Limb (tissue), 2 donors: ENCODE results near the gene SLC30A3.
"Not testable (repeated sequence)": the region's sequence is repeated elsewhere in the genome, so short reads cannot be mapped to it uniquely, and the experiment has no call there.

Experiments
- DNase-seq, 2 donors: peaks; one replicate each; pipeline ENCODE4 v3.0.0-alpha.2; 2016; ENCODE audit errors: extremely low spot score in 2 of 2

The SLC30A3 gene, protein sequence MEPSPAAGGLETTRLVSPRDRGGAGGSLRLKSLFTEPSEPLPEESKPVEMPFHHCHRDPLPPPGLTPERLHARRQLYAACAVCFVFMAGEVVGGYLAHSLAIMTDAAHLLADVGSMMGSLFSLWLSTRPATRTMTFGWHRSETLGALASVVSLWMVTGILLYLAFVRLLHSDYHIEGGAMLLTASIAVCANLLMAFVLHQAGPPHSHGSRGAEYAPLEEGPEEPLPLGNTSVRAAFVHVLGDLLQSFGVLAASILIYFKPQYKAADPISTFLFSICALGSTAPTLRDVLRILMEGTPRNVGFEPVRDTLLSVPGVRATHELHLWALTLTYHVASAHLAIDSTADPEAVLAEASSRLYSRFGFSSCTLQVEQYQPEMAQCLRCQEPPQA

DNA sequence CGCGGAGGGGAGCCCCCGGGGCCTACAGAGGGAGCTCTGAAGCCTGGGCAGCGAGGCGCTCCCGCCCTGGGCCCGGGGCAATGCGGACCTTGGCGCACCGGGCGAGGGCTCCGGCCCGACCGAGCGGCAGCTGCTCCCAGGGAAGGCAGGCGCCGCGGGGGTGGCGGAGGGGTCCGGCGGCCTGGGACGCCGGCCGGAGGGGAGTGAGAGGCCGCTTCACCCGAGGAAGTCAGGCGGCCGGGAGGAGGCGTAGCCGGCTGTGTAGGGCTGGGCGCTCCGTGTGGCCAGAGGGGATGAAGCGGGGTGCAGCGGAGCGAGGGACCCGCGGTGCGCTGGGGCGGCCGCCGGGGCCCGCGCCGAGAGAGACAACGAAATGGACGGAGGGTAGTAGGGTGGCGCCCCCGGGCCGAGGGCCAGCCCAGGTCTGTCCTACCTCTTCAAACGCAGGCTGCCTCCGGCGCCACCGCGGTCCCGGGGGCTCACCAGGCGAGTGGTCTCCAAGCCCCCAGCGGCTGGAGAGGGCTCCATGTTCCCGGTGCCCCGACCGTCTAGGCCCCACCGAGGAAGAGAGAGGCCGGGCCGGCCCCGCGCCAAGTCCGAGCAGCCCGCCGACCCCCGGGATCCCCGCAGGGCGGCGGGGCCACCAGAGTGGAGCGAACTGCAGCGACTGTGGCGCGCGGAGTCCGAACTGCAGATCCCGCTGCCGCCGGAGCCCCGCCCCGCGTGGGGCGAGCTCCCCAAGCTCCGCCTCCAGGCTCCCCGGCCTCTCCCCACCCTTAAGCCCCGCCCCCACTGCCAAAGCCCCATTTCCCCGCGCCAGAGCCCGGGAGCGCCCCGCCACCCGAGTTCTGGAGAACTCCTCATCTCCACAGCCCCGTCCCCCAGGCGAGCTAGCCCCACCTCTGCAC lies at the start of gene SLC30A3:
SLC30A3 (minus strand) TSS at position 669 of the 908 bp plus-strand sequence; CDS start at position 528, 141 bp downstream.
- peak; percentile 25 to 78 for DNase-seq

DNA sequence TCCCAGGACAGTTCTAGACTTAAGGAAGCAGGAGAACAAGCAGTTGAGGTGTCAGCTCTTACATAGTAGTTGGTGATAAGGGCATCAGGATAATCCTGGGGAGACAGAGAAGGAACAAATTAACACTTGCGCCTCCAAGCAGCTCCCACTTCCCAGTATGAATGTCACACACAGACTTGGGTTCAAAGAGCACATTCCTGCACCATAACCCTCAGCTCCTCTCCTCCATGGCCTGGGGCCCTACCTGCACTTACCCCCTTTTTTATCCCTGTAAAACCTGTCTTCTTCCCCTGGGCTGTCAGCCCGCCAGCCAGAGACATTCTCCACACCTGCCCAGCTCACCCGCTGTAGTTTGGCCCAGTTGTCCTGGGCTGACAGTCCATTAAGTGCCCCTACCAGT lies 49.3 kb upstream of the SLC30A3 start:
- DNase-seq: no peak

DNA sequence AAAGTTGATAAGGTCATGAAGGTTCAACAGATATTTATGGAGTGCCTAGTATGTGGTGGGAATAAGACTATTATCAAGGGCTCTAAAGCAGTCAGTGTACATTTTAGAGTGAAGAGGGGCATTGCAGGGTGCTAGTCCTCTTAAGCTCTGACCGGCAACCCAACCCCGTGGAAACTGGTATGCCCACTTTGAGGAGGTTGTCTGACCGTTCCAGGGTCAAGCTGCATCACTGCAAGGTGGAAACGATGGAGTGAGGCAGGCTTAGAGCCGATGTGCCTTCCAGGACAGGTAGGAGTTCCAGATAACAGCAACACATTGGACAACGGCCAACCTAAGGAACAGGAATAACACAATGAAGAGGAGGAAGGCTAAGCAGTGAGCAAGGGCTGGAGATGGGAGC lies 46.8 kb upstream of the SLC30A3 start:
- no peak for DNase-seq

DNA sequence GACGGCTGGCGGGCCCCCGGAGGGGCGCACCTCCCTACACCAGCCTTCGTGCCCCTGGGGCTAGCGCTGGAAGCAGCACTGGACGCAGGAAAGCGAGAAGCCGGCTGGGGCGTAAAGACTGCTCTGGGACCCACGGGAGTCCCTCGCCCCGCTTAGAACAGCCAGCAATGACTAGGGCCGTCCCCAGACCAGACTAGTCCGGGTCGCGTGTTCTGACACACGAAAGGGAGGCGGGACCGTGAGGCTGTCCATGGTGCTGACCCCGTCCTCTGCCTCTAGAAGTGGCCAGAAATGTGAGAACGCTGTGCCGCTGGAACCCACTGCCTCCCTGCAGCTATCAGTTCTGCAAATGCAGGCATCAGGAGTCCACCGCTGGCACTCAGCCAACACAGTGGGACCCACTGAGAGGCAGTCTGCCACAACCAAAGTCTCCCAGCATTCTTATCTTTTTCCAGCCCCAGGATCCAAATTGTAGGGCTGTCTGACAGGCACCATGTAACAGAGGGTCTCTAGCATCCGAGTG lies 45.6 kb upstream of the SLC30A3 start, which contains the start of gene UCN:
UCN (minus strand) TSS at position 87 of the 523 bp plus-strand sequence. CDS start 550 bp downstream, outside the sequence.
- peak; percentile 42 to 78 for DNase-seq

DNA sequence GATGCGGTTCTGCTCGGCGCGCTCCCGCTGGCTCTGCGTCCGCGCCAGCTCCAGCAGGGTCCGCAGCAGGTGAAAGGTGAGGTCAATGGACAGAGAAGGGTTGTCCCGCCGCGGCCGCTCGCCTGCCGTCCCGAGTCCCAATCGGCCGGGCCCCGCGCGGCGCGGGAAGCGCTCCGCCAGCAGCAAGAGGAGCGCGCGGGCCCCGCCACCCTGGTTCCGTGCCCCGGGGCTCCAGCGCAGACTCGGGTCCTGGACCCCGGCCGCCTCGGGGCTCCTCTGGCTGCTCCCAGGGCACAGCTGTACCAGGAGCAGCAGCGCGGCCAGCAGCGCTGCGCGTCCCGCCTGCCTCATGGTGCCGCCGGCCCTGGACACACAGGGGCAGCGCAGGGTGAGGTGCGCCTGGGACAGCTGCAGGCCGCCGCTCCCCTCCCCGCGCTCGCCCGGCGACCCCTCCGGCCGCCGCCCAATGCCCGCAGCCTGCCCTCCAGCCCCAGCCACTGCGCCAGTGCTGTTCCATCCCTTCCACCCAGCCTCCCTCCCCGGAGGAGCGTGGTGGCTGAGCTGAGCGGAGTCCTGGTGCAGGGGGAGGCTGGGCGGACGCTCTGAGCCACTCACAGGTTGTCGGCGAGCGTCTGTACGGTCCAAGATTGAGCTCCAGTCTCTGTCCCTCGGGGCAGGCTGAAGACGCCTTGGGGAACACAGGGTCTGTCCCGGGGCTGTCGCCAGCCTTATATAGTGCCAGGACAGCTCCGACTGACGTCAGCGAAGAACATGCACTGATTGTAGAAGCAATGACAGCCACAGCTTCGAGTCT lies 44.9 kb upstream of the SLC30A3 start:
- DNase-seq: peak in 1 of 2 donors; percentile 52

DNA sequence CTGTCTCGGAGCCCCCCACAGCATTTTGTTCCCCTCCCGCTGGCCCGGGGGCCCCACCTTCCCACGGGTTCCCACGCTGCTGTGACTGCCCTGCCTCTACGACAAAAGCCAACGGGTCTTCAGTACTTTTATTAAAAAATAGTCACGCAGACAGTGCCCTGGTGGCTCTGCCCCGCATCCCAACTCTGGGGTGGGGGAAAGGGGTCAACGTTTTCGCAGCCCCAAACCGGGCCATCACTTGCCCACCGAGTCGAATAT lies 44.4 kb upstream of the SLC30A3 start:
- DNase-seq: no peak

DNA sequence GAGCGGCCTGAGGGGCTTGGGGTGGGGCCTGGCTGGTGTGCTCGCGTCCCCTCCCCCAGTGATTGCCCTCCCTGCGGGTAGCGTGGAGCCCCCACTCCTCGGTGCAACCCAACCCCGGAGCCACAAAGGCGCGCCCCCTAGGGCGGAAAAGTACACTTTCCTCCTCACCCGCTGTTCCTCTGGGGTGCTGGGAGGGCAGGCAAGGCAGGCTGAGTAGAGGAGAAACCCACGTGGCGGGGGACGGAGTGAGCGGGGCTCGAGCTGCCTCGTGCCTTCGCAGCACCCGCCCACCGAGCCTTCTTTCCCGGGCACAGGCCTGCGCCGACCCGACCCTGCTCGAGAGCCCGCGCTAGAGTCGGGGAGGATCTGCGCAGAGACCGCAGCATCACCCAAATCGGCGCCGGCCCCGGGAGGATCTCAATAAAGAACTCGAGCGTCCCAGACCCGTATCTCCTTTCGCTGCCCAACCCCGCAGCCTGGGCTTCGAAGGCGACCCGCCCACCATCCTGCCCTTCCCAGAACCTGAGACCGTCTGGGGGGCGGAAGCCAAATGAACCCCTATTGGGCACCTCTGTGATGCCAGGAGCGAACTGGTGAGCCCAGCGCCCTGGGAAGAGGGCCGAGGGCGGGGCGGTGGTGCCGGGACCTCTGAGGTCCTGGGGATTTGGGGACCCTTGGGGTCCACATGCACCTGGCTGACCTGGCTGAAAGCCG lies 43.9 kb upstream of the SLC30A3 start:
- no peak for DNase-seq

DNA sequence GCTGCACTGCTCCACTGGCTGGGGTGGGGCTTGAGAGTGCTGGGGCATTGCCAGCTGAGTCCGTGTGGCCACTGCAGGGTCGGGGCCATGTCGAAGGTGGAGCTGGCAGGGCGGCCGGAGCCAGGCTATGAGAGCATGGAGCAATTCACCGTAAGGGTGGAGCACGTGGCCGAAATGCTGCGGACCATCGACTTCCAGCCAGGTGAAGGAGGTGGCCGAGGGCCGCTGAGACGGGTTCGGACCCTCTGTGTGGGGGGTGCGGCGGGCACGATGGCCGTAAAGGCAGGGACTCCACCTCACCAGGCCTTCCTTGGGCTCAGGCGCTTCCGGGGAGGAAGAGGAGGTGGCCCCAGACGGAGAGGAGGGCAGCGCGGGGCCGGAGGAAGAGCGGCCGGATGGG lies 43.3 kb upstream of the SLC30A3 start:
- no peak for DNase-seq

DNA sequence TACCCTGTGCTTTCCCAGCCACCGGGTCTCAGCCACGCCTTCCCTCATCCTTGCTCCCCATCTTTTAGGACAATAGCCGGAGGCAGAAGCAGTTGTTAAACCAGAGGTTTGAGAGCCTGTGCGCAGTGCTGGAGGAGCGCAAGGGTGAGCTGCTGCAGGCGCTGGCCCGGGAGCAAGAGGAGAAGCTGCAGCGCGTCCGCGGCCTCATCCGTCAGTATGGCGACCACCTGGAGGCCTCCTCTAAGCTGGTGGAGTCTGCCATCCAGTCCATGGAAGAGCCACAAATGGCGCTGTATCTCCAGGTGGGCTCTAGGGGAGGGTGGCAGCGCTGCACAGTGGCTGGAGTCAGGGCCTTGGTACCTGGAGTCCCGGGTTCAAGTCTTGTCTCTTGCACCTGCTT lies 42.7 kb upstream of the SLC30A3 start:
- DNase-seq: no peak

DNA sequence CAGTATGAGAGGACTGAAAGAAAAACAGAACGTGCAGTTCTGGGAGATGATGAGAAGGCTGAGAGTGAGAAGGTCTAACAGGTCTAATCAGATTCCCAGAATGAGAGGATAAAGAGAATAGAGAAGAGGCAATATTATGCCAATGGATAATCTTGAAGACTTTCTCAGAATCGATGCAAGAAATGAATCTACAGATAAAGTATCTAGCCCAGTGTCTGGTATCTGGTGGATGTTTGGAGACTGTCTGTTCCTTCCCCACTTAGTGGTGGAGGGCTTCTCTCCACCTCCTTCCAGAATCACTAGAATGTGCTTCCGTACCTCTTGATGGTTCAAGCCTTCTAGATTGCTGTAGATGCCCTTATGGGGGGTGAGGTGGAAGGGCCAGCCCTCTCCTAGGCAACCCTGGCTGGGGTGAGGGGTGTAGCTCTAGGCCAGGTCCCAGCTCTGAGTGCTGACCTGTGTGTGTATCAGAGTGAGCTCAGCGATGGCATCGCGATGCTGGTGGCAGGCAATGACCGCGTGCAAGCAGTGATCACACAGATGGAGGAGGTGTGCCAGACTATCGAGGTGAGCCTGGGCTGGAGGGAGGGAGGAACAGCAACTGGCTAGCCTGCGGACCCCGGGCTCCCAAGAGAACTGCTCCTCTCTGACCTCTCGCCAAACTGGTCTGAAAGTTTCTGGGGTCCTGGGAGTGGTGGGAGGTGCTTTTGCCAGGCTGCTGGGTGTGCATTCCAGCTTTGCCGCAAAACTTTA lies 41.8 kb upstream of the SLC30A3 start:
- no peak for DNase-seq

DNA sequence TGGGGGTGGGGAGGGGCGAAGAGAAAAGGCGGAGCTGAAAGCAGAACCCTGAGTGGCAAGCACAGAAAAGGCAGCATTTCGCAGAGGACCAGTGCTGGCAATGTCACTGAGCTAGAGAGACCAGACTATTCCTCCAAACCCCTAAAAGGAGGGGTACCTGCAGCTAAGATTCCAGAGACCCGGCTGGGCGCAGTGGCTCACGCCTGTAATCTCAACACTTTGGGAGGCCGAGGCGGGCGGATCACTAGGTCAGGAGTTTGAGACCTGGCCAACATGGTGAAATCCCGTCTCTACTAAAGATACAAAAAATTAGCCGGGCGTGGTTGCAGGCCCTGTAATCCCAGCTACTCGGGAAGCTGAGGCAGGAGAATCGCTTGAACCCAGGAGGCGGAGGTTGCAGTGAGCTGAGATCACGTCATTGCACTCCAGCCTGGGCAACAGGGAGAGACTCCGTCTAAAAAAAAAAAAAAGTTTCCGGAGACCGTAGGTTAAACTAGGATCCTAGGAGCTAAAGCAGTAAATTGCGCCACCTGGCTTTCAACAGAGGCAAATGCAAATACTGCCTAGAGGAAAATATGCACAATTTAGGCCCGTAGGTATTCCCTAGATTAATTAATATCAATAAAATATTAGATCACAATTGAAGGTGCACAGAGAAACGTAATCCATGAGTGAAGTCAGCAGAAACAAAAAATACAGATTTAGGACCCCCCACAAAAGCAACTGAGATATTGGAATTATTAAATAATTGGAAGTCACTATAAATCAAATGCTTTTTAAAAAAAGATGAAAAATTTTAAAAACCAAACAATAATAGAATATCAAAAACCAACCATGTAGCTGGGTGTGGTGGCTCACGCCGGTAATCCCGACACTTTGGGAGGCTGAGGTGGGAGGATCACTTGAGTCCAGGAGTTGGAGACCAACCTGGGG lies 40.5 kb upstream of the SLC30A3 start:
- peak in 1 of 2 donors; percentile 45 for DNase-seq

DNA sequence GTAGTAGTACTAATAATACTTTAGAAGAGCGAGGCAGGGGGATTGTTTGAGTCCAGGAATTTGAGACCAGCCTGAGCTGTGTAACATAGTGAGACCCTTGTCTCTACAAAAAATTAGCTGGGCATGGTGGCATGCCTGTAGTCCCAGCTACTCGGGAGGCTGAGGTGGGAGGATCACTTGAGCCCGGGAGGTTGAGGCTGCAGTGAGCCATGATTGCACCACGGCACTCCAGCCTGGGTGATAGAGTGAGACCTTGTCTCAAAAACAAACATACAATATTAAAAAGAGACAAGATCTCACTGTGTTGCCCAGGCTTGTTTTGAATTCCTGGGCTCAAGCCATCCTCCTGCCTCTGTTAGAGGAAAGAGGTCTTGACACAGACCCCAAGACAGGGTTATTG lies 37.8 kb upstream of the SLC30A3 start:
- not testable (repeated sequence) for DNase-seq

DNA sequence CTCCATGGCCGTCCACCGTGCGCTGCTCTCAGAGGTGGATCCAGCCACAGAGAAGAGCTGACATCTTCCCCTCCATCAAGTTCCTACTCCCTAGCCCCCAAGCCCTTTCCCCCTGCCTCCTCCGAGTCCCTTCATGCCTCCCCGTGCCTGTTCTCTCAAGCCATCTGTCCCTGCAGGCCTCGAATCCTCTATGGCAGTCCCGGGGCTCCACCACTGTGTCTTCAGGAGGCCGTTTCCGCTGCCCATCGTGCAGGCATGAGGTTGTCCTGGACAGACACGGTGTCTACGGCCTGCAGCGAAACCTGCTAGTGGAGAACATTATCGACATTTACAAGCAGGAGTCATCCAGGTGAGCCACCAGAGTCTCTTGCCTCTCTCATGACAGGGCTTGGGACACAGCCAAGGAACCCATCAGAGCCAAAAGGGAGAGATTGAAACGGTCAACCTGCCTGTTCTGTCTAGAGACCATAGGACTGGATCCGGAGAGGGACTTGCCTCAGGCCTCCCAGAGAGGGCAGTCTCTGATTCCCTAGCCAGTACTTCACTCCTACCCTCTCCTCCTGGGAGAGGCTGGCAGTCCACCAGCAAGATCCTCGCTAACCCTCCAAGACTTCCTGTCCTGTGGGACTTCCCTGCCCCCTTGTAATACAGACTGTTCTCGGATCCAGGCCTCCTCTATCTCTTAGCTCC lies 35.7 kb upstream of the SLC30A3 start:
- no peak for DNase-seq

DNA sequence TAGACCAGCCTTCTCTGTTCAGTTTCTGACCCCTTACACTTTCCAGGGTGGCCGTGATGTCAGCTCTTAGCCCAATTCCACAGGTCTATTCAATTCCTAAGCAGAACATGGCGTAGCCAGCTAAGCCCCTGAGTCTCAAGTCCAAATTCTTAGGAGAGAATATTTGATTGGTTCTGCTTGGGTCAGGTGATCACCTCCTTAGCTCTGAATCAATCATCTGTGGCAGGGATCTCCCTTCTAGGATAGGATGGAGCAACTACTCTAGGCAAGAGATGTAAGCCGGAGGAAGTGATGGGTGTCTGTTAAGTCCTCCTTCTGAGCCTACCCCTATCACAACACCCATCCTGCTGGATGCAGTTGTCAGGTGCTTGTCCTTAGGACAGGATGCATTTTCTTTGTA lies 34.3 kb upstream of the SLC30A3 start:
- DNase-seq: no peak

DNA sequence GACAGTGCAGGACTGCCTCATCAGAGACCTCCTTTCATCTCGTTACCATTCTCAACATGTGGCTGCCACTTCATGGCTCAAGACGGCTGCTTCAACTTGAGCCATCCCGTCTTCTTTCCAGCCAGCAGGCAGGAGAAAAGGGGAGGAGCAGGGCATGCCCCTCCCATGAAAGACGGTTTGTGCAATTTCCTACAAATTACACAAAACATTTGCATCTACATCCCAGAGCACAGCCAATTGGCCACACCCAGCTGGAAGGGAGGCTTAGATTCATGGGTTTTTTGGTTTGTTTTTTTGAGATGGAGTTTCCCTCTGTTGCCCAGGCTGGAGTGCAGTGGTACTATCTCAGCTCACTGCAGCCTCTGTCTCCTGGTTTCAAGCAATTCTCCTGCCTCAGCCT lies 33.6 kb upstream of the SLC30A3 start:
- no peak for DNase-seq

DNA sequence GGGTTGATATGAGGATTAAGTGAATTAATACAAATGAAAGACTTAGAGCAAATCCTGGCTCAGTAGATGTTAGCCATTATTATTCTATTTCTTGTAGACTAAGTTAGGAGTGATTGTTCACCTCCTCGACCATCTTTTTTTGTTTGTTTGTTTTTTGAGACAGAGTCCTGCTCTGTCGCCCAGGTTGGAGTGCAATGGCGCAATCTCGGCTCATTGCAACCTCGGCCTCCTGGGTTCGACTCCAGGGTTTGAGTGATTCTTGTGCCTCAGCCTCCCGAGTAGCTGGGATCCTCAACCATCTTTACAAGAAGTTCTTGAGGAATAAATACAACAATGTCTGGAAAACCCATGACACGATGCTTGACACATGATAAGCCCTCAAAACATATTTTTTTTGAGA lies 32.1 kb upstream of the SLC30A3 start:
- no peak for DNase-seq

DNA sequence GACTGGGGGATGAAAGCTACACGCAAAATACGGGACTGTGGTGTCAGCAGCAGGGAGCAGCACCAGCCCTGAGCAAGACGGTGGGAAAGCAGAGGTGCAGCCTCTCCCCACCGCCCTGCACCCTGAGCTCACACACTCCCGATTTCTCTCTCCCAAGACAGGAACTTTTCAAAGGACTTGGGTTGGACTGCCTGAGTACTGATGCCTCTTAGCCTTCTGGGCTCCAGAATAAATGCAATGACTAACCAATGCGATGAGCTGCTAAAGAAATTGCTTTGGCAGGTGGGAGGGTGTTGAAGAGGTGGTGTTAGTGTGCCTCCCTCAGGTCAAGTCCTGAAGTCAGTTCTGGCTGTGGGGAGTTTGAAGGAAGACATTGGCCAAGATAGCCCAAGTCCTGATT lies 29.0 kb upstream of the SLC30A3 start:
- no peak for DNase-seq

DNA sequence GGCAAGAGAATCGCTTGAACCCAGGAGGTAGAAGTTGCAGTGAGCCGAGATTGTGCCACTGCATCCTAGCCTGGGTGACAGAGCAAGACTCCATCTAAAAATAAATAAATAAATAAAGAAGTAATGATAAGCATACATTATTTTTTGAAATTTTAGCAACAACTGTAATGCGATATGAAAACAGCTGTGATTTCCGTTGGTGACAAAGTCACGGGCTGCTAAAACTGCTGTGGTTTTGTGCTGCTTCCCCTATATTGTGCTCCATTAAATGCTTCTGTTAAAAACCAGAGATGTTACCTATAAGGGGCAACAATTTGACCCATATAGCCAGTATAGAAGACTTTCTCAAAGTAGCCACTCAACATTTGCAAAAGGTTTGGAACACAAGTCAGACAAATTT lies 27.7 kb upstream of the SLC30A3 start:
- DNase-seq: no peak
